HepG2 (cell line): ENCODE results near the gene R3HDM4. TPM values are rescaled to one million over a fixed set of nuclear protein-coding genes. Genes with fewer than 3 reads are reported as not detected.

Experiments
- ARID2 ChIP-seq: sonication (generic); formaldehyde crosslinking; IDR thresholded peaks from 2 replicates; pipeline ENCODE4 v1.8.1; 2022; ENCODE audit warnings: mild to moderate bottlenecking, missing genetic modification reagents, borderline replicate concordance
- CHD4 ChIP-seq: fragments of 200-600 bp; sonication (generic); IDR thresholded peaks from 2 replicates; pipeline ENCODE4 v1.7.0; 2017; ENCODE audit warnings: mild to moderate bottlenecking, low read length, borderline replicate concordance
- FOXC1 ChIP-seq: sonication (generic); formaldehyde crosslinking; IDR thresholded peaks from 2 replicates; pipeline ENCODE4 v1.8.0; 2022; ENCODE audit warnings: mild to moderate bottlenecking, missing genetic modification reagents, borderline replicate concordance
- HNRNPL ChIP-seq: fragments of 200-400 bp; formaldehyde crosslinking; IDR thresholded peaks from 2 replicates; pipeline ENCODE4 v1.6.1; 2017; ENCODE audit warnings: mild to moderate bottlenecking, low read depth, low read length
- MED1 ChIP-seq: sonication (generic); formaldehyde crosslinking; IDR thresholded peaks from 2 replicates; pipeline ENCODE4 v1.4.0; 2020; ENCODE audit warnings: missing genetic modification reagents
- MZF1 ChIP-seq: sonication (generic); formaldehyde crosslinking; IDR thresholded peaks from 2 replicates; pipeline ENCODE4 v1.8.1; 2023; ENCODE audit warnings: mild to moderate bottlenecking, missing genetic modification reagents, borderline replicate concordance
- NFRKB ChIP-seq: fragments of 450-650 bp; IDR thresholded peaks from 2 replicates; pipeline ENCODE4 v1.6.1; 2017
- ZNF17 ChIP-seq: sonication (generic); formaldehyde crosslinking; IDR thresholded peaks from 2 replicates; pipeline ENCODE4 v1.5.0; 2020; ENCODE audit warnings: mild to moderate bottlenecking, missing genetic modification reagents
- ZNF282 ChIP-seq: fragments of 450-650 bp; IDR thresholded peaks from 2 replicates; pipeline ENCODE4 v1.6.1; 2018; ENCODE audit not compliant: partially characterized antibody
- ZNF468 ChIP-seq: sonication (generic); formaldehyde crosslinking; IDR thresholded peaks from 2 replicates; pipeline ENCODE4 v1.8.0; 2022; ENCODE audit warnings: mild to moderate bottlenecking, moderate library complexity, missing genetic modification reagents
- ZNF674 ChIP-seq: sonication (generic); formaldehyde crosslinking; IDR thresholded peaks from 2 replicates; pipeline ENCODE4 v1.5.0; 2020; ENCODE audit warnings: low read depth, mild to moderate bottlenecking, missing genetic modification reagents
- ZNF792 ChIP-seq: IDR thresholded peaks from 2 replicates; pipeline ENCODE4 v1.6.1; 2016
- polyA plus RNA-seq, 8 experiments: library from polyadenylated mRNA; depleted of rRNA in 3 of 8; stranded (reverse) in 7 of 8; unstranded in 1 of 8; fragments of >200 nt; fragmentation: Illumina TruSeq in 4 of 8; extraction: Trizol in 4 of 8; gene quantifications; 2 replicates each; pipeline versions ENCODE4 v1.2.1 to v1.2.3, GENCODE V29; 2011 to 2016; ENCODE audit warnings: low read depth in 4 of 8, missing spikeins in 1 of 8, mixed read lengths in 1 of 8; ENCODE audit not compliant: insufficient read depth in 1 of 8
- total RNA-seq, 5 experiments: library from RNA; depleted of rRNA; stranded (reverse); fragments of >200 nt; fragmentation: Illumina TruSeq; extraction: Trizol; gene quantifications; 2 replicates each; pipeline ENCODE4 v1.2.3, GENCODE V29; 2016; ENCODE audit warnings: low read depth in 1 of 5
- TF ChIP-seq, protein P1 (sequence below): sonication (generic); formaldehyde crosslinking; IDR thresholded peaks from 2 replicates; pipeline ENCODE4 v1.8.1; 2023; ENCODE audit warnings: missing genetic modification reagents, inconsistent platforms, borderline replicate concordance
- TF ChIP-seq, protein P2 (sequence below): sonication (generic); formaldehyde crosslinking; IDR thresholded peaks from 2 replicates; pipeline ENCODE4 v1.4.0; 2020; ENCODE audit warnings: missing genetic modification reagents
- TF ChIP-seq, protein P3 (sequence below): sonication (generic); formaldehyde crosslinking; conservative IDR thresholded peaks from 2 replicates; pipeline ENCODE4 v1.8.0; 2022; ENCODE audit warnings: missing genetic modification reagents
- TF ChIP-seq, protein P4 (sequence below): sonication (generic); formaldehyde crosslinking; IDR thresholded peaks from 2 replicates; pipeline ENCODE4 v1.4.0; 2020; ENCODE audit warnings: mild to moderate bottlenecking, missing genetic modification reagents, borderline replicate concordance
- TF ChIP-seq, protein P5 (sequence below): sonication (generic); formaldehyde crosslinking; IDR thresholded peaks from 2 replicates; pipeline ENCODE4 v1.4.0; 2020; ENCODE audit warnings: missing genetic modification reagents, low read depth, mild to moderate bottlenecking, borderline replicate concordance
- TF ChIP-seq, protein P6 (sequence below): sonication (generic); formaldehyde crosslinking; IDR thresholded peaks from 2 replicates; pipeline ENCODE4 v1.4.0; 2020; ENCODE audit warnings: missing genetic modification reagents, mild to moderate bottlenecking, borderline replicate concordance

R3HDM4 gene
- total and polyA plus RNA-seq, 2 of the 13 experiments (the other 11 are each of a cell fraction or from before 2014, with no cell fraction given), result 26.2 to 26.9 TPM

DNA sequence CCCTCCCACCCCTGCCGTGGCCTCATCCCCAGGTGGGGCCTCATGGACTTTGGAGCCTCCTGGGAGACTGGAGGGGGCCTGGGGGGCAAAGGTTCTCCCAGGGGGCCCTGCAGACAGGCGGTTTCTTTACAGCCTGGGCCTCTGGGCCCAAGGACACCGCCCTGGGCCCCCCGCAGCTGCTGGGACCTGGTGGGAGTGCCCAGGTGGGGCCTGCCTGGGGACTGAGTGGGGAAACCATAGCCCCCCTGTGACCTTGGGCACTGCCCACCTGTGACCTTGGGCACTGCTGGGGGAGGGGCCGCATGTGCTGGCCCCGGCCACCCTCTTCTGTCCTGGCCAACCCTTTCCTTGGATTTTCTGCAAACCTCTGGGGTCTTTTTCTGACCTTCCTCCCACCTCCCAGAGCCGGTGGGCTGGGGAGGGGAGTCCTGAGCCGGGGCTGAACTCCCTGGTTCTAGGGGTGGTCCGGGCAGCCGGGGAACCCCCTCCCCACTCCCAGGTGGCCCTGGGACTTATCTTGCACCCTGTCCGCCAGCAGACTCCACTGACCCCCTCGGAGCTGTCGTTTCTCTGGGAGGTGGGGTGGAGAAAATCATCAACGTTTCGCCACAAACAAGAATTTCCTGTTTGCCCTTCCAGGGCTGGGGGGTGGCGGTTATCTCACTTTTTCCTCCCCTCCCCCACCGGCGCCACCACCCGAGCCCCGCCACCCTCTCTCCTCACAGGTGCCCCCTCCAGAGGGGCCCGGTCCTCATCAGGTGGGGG, 39.8 kb upstream of the R3HDM4 start (continued):
- TF ChIP-seq CHD4, result peak; percentile 87; the same call in 1 of the 2 replicates
- peak; percentile 12; the same call in 1 of the 2 replicates for TF ChIP-seq ZNF792 (CRISPR knock-in tag)
- TF ChIP-seq, protein P1, sequence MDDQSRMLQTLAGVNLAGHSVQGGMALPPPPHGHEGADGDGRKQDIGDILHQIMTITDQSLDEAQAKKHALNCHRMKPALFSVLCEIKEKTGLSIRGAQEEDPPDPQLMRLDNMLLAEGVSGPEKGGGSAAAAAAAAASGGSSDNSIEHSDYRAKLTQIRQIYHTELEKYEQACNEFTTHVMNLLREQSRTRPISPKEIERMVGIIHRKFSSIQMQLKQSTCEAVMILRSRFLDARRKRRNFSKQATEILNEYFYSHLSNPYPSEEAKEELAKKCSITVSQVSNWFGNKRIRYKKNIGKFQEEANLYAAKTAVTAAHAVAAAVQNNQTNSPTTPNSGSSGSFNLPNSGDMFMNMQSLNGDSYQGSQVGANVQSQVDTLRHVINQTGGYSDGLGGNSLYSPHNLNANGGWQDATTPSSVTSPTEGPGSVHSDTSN (CRISPR knock-in tag), result no peak
- no peak for TF ChIP-seq NFRKB
- TF ChIP-seq ZNF468 (CRISPR knock-in tag), result no peak
- peak; percentile 100 for TF ChIP-seq HNRNPL
- TF ChIP-seq FOXC1 (CRISPR knock-in tag), result peak; percentile 61; the same call in 1 of the 2 replicates
- peak; percentile 96 for TF ChIP-seq MED1 (CRISPR knock-in tag)
- TF ChIP-seq ARID2 (CRISPR knock-in tag), result no peak
- TF ChIP-seq, protein P2, sequence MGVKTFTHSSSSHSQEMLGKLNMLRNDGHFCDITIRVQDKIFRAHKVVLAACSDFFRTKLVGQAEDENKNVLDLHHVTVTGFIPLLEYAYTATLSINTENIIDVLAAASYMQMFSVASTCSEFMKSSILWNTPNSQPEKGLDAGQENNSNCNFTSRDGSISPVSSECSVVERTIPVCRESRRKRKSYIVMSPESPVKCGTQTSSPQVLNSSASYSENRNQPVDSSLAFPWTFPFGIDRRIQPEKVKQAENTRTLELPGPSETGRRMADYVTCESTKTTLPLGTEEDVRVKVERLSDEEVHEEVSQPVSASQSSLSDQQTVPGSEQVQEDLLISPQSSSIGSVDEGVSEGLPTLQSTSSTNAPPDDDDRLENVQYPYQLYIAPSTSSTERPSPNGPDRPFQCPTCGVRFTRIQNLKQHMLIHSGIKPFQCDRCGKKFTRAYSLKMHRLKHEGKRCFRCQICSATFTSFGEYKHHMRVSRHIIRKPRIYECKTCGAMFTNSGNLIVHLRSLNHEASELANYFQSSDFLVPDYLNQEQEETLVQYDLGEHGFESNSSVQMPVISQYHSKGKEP (CRISPR knock-in tag), result no peak
- TF ChIP-seq, protein P3, sequence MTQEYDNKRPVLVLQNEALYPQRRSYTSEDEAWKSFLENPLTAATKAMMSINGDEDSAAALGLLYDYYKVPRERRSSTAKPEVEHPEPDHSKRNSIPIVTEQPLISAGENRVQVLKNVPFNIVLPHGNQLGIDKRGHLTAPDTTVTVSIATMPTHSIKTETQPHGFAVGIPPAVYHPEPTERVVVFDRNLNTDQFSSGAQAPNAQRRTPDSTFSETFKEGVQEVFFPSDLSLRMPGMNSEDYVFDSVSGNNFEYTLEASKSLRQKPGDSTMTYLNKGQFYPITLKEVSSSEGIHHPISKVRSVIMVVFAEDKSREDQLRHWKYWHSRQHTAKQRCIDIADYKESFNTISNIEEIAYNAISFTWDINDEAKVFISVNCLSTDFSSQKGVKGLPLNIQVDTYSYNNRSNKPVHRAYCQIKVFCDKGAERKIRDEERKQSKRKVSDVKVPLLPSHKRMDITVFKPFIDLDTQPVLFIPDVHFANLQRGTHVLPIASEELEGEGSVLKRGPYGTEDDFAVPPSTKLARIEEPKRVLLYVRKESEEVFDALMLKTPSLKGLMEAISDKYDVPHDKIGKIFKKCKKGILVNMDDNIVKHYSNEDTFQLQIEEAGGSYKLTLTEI, result no peak
- 0 out of 2 replicates have a peak, but pooled peaks have one; percentile 41 for TF ChIP-seq MZF1 (CRISPR knock-in tag)
- TF ChIP-seq, protein P4, sequence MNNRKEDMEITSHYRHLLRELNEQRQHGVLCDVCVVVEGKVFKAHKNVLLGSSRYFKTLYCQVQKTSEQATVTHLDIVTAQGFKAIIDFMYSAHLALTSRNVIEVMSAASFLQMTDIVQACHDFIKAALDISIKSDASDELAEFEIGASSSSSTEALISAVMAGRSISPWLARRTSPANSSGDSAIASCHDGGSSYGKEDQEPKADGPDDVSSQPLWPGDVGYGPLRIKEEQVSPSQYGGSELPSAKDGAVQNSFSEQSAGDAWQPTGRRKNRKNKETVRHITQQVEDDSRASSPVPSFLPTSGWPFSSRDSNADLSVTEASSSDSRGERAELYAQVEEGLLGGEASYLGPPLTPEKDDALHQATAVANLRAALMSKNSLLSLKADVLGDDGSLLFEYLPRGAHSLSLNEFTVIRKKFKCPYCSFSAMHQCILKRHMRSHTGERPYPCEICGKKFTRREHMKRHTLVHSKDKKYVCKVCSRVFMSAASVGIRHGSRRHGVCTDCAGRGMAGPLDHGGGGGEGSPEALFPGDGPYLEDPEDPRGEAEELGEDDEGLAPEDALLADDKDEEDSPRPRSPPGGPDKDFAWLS (CRISPR knock-in tag), result no peak
- TF ChIP-seq ZNF674, result no peak
- no peak for TF ChIP-seq ZNF282
- TF ChIP-seq, protein P5, sequence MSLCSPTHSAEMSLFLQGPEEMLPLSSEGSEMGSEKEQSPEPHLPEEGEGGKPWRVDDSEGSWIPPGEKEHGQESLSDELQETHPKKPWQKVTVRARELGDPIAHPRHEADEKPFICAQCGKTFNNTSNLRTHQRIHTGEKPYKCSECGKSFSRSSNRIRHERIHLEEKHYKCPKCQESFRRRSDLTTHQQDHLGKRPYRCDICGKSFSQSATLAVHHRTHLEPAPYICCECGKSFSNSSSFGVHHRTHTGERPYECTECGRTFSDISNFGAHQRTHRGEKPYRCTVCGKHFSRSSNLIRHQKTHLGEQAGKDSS (CRISPR knock-in tag), result no peak
- TF ChIP-seq, protein P6, sequence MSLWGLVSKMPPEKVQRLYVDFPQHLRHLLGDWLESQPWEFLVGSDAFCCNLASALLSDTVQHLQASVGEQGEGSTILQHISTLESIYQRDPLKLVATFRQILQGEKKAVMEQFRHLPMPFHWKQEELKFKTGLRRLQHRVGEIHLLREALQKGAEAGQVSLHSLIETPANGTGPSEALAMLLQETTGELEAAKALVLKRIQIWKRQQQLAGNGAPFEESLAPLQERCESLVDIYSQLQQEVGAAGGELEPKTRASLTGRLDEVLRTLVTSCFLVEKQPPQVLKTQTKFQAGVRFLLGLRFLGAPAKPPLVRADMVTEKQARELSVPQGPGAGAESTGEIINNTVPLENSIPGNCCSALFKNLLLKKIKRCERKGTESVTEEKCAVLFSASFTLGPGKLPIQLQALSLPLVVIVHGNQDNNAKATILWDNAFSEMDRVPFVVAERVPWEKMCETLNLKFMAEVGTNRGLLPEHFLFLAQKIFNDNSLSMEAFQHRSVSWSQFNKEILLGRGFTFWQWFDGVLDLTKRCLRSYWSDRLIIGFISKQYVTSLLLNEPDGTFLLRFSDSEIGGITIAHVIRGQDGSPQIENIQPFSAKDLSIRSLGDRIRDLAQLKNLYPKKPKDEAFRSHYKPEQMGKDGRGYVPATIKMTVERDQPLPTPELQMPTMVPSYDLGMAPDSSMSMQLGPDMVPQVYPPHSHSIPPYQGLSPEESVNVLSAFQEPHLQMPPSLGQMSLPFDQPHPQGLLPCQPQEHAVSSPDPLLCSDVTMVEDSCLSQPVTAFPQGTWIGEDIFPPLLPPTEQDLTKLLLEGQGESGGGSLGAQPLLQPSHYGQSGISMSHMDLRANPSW (CRISPR knock-in tag), result peak; percentile 98
- no peak for TF ChIP-seq ZNF17
